ENCODE measurements around the gene RELN. TPM values are rescaled to one million over a fixed set of nuclear protein-coding genes. Genes with fewer than 3 reads are reported as not detected.

The RELN gene
- total and polyA plus RNA-seq, 2 donors from 2014 or later = 0.95 to 5.4 TPM

DNA sequence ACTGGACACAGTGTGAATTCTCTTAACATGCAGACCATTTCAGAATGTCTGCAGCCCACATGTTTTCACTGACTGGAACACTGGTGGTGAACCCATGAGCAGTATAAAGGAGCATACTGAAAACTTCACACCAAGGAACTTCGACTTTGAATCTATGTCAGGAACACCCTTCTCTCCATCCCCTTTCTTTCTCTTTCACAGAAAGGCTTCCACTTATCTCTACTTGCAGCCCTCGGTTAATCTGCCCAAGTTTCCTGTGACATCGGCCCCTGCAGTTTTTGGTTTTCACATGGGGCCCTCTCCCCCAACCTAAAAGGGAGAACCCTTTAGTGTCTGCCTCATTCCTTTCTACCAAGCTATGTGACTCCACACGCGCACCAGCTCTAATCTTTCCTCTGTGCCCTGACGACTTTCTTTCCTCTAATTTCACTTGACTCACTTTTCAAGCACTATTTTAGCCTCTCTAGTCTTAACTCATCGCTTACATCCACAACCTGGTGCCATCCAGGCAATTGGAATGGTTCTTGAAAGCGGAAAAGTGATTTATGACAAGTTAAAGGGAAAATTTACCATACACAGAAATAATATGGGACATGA lies 70.1 kb downstream of the RELN start:
- DNase-seq (no peak), FAIRE-seq (no peak)
- Histone ChIP-seq H3K4me3 (ENCODE audit: low read length in 3 of 3) (no peak overlapping the region), H3K4me1 (ENCODE audit: control insufficient read depth in 2 of 3, insufficient read depth in 2 of 3, low read depth in 1 of 3, low read length in 3 of 3) (no peaks in the 10 kb centered on the region), H3K27ac (ENCODE audit: low read depth in 2 of 2, low read length in 2 of 2) (no peak overlapping the region), H3K27me3 (ENCODE audit: control insufficient read depth, insufficient read depth, low read length) (no peaks in the 10 kb centered on the region), H3K9ac (ENCODE audit: low read length in 3 of 3) (no peak overlapping the region), H3K9me3 (ENCODE audit: control insufficient read depth in 2 of 3, insufficient read depth in 1 of 3, low read length in 3 of 3) (no peaks in the 10 kb centered on the region), H3K36me3 (ENCODE audit: control insufficient read depth in 2 of 3, insufficient read depth in 3 of 3, low read length in 3 of 3) (no peaks in the 10 kb centered on the region)
- intact Hi-C loops (cut with DNase I) = no loop called here
- TF ChIP-seq, protein P1, sequence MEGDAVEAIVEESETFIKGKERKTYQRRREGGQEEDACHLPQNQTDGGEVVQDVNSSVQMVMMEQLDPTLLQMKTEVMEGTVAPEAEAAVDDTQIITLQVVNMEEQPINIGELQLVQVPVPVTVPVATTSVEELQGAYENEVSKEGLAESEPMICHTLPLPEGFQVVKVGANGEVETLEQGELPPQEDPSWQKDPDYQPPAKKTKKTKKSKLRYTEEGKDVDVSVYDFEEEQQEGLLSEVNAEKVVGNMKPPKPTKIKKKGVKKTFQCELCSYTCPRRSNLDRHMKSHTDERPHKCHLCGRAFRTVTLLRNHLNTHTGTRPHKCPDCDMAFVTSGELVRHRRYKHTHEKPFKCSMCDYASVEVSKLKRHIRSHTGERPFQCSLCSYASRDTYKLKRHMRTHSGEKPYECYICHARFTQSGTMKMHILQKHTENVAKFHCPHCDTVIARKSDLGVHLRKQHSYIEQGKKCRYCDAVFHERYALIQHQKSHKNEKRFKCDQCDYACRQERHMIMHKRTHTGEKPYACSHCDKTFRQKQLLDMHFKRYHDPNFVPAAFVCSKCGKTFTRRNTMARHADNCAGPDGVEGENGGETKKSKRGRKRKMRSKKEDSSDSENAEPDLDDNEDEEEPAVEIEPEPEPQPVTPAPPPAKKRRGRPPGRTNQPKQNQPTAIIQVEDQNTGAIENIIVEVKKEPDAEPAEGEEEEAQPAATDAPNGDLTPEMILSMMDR (IDR thresholded peaks at IDR 0.05; ENCODE audit: borderline replicate concordance, extremely low read depth, insufficient read depth) = no peak

DNA sequence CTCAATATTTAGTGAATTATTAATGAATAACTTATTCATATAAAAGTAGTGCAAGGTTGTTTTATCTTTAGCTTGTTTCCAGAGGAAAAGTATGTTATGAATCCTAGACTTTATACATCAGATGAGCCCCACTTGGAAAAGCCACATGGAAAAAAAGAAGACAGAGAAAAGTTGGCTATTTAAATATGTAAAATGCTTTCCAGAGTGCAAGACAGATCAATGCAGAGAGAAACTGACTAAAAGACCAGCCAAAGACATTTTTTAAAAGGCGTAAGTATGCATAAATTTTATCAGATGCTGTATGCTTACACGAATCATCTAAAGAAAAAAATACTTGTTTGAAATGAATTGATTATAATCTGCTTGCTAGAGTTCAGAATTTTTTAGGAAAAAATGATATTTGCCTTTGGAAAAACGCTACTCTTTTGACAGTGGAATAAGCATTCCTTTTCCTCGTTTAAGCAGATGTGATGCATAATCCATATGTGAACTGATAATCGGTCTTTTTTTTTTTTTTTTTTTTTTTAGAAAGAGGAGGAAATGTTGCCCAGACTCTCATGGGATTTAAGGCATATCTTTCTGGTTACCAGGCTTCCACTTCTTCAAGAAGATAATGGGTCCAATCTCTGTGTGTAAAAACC lies 70.7 kb downstream of the RELN start:
- Histone ChIP-seq H3K36me3 (ENCODE audit: control insufficient read depth in 2 of 3, insufficient read depth in 3 of 3, low read length in 3 of 3) (no peaks in the 10 kb centered on the region), H3K4me3 (ENCODE audit: low read length in 3 of 3) (no peak overlapping the region), H3K4me1 (ENCODE audit: control insufficient read depth in 2 of 3, insufficient read depth in 2 of 3, low read depth in 1 of 3, low read length in 3 of 3) (no peaks in the 10 kb centered on the region), H3K27ac (ENCODE audit: low read depth in 2 of 2, low read length in 2 of 2) (no peak overlapping the region), H3K9ac (ENCODE audit: low read length in 3 of 3) (no peak overlapping the region), H3K27me3 (ENCODE audit: control insufficient read depth, insufficient read depth, low read length) (no peaks in the 10 kb centered on the region), H3K9me3 (ENCODE audit: control insufficient read depth in 2 of 3, insufficient read depth in 1 of 3, low read length in 3 of 3) (no peaks in the 10 kb centered on the region)
- DNase-seq (no peak), FAIRE-seq (no peak)
- TF ChIP-seq, protein P1 (IDR thresholded peaks at IDR 0.05; ENCODE audit: borderline replicate concordance, extremely low read depth, insufficient read depth) = no peak
- intact Hi-C loops (cut with DNase I) = no loop called here

DNA sequence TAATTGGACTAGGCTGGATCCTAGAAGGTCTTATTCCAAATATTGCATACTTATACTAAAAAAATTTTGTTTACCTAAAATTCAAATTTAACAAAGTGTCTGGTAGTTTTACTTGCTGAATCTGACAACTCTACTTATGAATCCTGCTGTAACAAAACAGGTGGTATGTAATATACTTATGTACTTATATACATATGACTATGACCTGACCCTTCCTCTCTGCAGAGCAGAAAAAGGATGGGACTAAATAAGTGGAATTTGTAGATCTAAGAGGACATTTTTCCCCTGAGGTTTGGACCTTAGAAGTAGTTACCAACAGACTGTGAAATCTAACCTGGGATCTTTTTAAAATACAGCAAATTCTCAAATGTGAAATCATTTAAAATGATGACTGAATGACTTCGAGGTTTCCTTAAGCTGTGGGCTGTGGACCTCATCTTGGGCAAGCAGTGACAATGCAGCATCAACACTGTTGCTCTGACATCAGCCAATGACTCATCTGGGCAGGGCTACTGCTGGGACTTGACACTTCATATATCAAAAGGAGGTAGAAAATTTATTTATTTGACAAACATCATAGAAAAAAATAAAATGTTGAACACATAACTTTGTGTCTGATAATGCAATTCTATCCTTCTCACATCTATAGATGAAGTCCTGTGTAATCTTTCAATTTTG lies 73.6 kb downstream of the RELN start:
- Histone ChIP-seq H3K9ac (ENCODE audit: low read length in 3 of 3) (no peak overlapping the region), H3K36me3 (ENCODE audit: control insufficient read depth in 2 of 3, insufficient read depth in 3 of 3, low read length in 3 of 3) (no peaks in the 10 kb centered on the region), H3K27me3 (ENCODE audit: control insufficient read depth, insufficient read depth, low read length) (no peaks in the 10 kb centered on the region), H3K4me3 (ENCODE audit: low read length in 3 of 3) (no peak overlapping the region), H3K4me1 (ENCODE audit: control insufficient read depth in 2 of 3, insufficient read depth in 2 of 3, low read depth in 1 of 3, low read length in 3 of 3) (no peaks in the 10 kb centered on the region), H3K9me3 (ENCODE audit: control insufficient read depth in 2 of 3, insufficient read depth in 1 of 3, low read length in 3 of 3) (no peaks in the 10 kb centered on the region), H3K27ac (ENCODE audit: low read depth in 2 of 2, low read length in 2 of 2) (no peak overlapping the region)
- TF ChIP-seq, protein P1 (IDR thresholded peaks at IDR 0.05; ENCODE audit: borderline replicate concordance, extremely low read depth, insufficient read depth) = no peak
- intact Hi-C loops (cut with DNase I) = no loop called here
- no peak for DNase-seq
- FAIRE-seq = no peak
